D721Med (cell line): ENCODE results near the gene SLC6A20.

Experiments
- DNase-seq: peaks from one replicate; pipeline ENCODE4 v3.0.0; 2011; ENCODE audit warnings: low spot score; ENCODE audit not compliant: insufficient read length
- FAIRE-seq: peaks from 2 replicates; lab custom pipeline; 2011; peaks lifted over from hg19 to GRCh38; lab: Jason Lieb, UNC
- CTCF ChIP-seq: IDR thresholded peaks from 2 replicates; pipeline ENCODE4 v1.5.1; 2012; ENCODE audit warnings: mild to moderate bottlenecking, control low read depth; ENCODE audit not compliant: insufficient read depth; ENCODE audit errors: missing control alignments

SLC6A20 gene

GRCh38 chr3:45771166-45771775 is 25.1 kb downstream of the SLC6A20 start:
- DNase-seq (no peak), FAIRE-seq (no peak)
- TF ChIP-seq CTCF, result no peak

- no peak for TF ChIP-seq CTCF
- DNase-seq (no peak), FAIRE-seq (no peak)
These were observed 30.4 kb downstream of the SLC6A20 start for GRCh38 chr3:45765958-45766357.

GRCh38 chr3:45765266-45765851 is 31.0 kb downstream of the SLC6A20 start:
- DNase-seq (no peak), FAIRE-seq (no peak)
- no peak for TF ChIP-seq CTCF

- TF ChIP-seq CTCF, result no peak
- DNase-seq, result no peak
- FAIRE-seq, result no peak
These were observed 33.0 kb downstream of the SLC6A20 start for GRCh38 chr3:45763303-45763675.

- TF ChIP-seq CTCF, result no peak
- no peak for DNase-seq
- FAIRE-seq, result no peak
These were observed 33.6 kb downstream of the SLC6A20 start for GRCh38 chr3:45762647-45763302.

GRCh38 chr3:45761831-45762230 is 34.5 kb downstream of the SLC6A20 start:
- DNase-seq (no peak), FAIRE-seq (no peak)
- no peak for TF ChIP-seq CTCF
